Measurements from ENCODE around the gene ASCL3.
A peak's percentile ranks its signal among the peaks of the same experiment; 100 is the strongest.
"Not testable (repeated sequence)": the region's sequence is repeated elsewhere in the genome, so short reads cannot be mapped to it uniquely, and the experiment has no call there.

Gene ASCL3, protein sequence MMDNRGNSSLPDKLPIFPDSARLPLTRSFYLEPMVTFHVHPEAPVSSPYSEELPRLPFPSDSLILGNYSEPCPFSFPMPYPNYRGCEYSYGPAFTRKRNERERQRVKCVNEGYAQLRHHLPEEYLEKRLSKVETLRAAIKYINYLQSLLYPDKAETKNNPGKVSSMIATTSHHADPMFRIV

GRCh38 chr11:8942518-8943066 is at the start of gene ASCL3:
ASCL3 (minus strand) TSS chr11:8943016; CDS start chr11:8938161, 4,855 bp downstream.
- DNase-seq = no peak

GRCh38 chr11:8989453-8989852 is 46.6 kb upstream of the ASCL3 start:
- DNase-seq = no peak

DNA sequence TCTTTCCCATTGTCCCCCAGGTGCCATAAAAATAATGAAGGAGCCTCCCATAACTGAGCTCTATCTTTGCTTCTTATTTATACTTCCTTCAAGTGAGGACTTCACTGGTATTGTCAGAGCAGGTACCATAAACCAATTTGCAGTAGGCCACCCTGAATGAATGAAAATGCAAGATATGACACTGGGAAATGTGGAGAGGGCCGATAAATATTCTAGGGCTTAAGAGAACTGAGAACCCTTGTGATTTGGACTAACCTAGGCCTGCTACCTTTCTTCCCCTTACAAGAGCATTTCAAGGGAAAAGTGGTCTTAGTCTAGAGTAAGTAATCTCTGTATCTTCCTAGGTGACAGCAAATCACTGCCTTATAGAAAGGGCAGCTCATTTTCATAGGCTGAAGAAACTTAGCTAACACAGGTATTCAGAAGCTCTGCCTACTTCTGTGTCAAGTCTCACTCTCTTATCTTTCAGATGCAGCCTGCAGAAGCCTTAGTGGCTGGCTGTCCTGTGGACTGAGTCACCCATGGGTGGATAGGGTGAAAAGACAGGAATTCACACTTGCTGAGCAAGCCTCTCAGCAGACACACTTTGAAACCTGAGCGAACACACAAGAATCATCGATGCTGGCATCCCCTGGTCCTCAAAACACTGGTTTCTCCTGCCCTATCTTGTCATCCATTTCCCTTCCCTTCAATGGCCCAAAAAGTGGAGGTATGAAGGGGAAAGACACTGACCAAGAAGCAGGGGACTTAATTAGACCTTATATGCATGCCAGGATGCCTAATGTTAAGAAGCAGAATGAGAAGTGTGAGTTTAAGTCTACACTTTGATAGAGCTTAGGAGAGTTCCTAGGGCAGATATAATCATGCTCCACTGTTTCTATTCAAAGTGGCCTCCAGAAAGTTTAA is 45.8 kb upstream of the ASCL3 start:
- no peak for DNase-seq

DNA sequence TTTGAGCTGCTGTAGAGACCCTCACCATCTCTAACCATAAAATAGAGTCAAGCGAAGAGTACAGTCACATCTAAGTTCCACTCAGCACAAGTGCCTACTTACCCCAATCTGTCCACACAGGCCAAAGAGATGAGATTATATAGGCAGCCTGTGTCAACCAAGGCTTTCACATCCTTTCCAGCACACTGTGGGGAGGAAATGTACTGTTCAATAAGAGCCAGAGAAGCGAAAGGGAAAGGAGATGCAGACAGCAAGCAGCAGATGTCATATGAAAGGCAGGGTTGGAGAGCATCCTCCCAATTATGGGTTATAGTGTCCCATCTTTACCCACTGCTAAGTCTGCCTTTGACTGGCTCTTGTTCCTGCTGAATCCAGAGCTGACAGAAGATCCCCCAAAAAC is 44.6 kb upstream of the ASCL3 start:
- DNase-seq = no peak

- not testable (repeated sequence) for DNase-seq
Measured at GRCh38 chr11:8986772-8987171, 44.0 kb upstream of the ASCL3 start.

GRCh38 chr11:8985462-8985861 is 42.6 kb upstream of the ASCL3 start:
- no peak for DNase-seq

- DNase-seq = peak; percentile 26
Measured at GRCh38 chr11:8983552-8983951, 40.7 kb upstream of the ASCL3 start.

GRCh38 chr11:8980485-8980884 is 37.7 kb upstream of the ASCL3 start:
- DNase-seq = no peak

DNA sequence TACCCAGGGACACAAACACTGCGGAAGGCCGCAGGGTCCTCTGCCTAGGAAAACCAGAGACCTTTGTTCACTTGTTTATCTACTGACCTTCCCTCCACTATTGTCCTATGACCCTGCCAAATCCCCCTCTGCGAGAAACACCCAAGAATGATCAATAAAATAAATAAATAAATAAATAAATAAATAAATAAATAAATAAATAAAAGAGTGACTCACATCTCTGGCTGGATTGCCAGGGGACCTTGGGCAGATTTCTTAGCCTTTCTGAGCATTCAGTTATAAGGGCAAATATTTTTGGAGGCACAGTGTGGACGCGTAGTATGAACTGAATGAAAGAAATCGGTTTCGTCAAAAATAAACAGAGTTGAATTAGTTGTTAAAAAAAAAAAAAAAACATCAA is 36.5 kb upstream of the ASCL3 start:
- DNase-seq = not testable (repeated sequence)

- no peak for DNase-seq
Measured at GRCh38 chr11:8973121-8973520, 30.3 kb upstream of the ASCL3 start.

DNA sequence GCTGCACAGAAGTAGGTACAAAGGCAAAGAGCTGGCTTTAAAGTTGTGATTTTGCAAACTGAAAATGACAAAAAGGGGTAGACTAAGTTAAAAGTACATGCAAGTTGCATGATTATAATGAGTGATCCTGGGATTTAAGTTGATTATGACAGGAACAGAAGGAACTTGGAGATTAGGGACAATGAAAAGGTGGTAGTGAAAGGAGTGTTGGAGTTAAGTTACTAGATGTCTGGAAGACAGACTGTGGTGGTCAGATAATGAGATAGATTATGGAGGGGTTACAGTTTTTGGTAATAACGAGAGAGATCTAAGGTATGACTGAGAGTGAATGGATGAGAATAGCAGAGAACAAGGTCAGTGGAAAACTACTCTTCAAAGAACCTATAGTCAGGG is 29.1 kb upstream of the ASCL3 start:
- DNase-seq = no peak

DNA sequence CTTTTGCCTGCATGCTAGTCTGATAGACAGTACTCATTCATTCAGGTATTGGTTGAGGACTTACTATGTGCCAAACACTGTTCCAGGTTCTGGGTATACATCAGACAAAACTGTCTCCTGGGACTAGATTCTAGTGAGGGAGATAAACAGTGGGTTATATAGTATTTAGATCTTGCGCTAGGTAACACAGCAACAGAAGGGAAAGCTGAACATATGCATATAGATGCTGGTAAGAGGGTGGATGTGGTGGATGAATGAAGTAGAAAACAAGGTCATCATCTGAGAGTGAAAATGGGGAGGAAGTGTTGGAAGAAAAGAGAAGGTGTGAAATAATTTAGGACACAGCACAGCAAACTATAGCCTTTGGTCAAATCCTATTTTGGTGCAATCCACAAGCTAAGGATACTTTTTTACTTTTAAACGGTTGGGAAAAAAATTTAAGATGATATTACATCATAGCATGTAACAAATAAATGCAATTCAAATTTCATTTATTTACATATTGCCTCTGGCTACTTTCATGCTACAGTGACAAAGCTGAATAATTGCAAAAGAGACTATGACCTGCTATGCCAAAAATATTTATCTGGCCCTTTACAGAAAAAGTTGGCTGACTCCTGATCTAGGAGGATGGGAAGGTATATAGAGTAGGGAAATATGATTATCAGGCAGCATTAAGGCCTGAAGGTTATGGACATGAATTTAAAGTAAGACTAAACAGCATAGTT is 28.5 kb upstream of the ASCL3 start:
- no peak for DNase-seq

DNA sequence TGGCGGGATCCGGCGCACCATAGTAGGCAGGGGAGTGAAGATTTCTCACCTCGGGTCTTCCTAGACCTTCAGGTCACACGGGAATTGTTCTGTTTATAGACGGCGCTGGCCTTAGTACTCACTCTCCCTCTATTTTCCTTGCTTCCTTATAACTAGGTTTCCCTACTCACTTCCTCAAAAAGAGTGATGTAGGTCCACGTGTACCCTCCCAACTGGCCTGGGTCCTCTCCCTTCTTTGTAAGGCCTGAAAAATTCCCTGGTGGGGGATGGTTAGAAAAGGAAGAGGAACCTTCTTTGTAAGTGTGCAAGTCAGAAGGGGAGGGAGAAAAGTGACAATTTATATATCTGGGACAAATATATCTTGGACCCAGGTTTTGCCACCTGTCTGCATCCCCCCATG is 24.4 kb upstream of the ASCL3 start:
- DNase-seq = no peak

DNA sequence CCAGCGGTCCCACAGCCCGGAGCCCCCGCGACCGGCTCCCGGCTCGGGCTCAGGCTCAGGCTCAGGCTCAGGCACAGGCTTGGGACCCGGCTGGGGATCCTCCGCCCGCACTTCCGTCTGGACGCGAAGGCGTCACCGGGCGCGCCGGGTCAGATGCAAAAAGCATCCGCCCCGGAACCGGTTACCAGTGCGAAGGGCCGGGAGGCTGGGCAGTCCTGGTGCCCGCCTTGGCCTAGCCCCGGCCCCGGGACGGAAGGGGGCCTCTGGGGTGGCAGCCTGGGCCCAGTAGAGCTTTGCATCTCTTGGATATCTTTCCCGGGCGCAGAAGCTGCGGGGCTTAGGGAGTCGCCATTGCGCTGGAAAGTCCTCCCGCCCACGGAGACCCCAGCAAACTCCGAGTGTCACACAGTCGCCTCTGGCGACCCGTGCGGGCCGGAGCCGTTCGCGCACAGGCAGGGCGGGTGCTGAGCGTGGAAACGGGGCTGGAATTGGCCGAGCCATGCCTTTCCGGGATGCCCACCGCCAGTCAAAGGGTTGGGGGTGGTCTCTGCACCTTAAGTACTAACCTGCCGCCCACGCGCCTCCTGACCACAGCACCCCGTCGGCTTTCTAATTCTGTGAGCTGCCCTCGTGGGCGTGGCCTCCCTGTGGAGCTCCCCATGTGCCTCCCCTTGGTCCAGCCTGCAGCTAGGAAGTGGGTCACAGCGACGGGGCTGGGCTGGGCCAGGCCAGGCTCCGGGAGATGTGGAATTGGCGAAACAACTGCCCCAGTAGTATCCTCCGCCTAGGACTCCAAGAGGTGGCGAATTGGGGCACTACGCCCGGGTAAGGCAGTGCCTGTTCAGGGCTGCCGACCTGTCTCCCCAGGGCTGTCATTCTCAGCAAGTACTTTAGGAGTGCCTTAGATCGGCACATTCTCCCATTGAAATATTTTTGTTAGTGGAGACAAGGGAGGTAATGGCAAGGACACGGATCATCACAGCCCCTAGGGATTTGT is 21.8 kb upstream of the ASCL3 start, which contains the start of gene TMEM9B:
TMEM9B (minus strand) TSS at position 119 of the 997 bp plus-strand sequence. CDS start 129 bp downstream, outside the sequence.
- DNase-seq = peak; percentile 88

- DNase-seq = peak; percentile 85
Measured at GRCh38 chr11:8963569-8964323, 20.9 kb upstream of the ASCL3 start.

DNA sequence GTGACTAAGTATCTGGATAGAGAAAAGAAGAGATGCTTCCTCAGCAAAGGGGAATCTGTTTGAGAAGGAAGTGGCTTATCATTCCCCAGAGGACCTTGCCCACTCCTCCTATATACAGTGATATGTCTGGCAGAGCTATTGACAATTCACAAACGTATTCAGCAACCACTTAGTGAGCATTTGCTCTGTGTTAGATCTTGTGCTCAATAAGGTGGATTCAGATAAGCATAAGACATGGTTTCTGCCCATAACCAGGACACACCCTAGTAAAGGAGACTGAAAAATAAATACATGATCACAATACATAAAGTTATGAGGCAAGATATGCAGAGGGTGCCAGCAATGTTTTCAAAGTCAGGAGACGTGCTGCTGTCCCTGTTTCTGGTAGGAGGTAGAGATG is 20.0 kb upstream of the ASCL3 start:
- no peak for DNase-seq

- no peak for DNase-seq
Measured at GRCh38 chr11:8961401-8961800, 18.6 kb upstream of the ASCL3 start.

- DNase-seq = peak; percentile 21
Measured at GRCh38 chr11:8959546-8960166, 16.8 kb upstream of the ASCL3 start.

DNA sequence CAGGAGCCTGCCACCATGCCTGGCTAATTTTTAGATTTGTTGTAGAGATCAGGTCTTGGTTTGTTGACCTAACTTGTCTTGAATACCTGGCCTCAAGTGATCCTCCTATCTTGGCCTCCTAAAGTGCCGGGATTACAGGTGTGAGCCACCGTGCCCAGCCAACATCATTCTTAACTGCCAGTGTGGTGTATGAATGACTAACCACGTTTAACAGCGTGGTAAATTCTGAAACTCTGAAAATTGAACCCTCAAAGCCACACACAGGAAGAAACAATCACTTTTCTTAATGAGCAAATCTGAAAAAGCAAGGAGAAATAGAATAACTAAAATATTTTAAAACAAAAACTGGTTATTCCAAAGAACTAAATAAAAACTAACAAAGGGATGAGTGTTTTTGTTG is 14.0 kb upstream of the ASCL3 start:
- DNase-seq = peak; percentile 10

GRCh38 chr11:8948886-8949285 is 6.1 kb upstream of the ASCL3 start:
- DNase-seq = no peak

Measured in activated CD4-positive, alpha-beta T cell treated with anti-CD3 and anti-CD28 coated beads for 48 hours (primary cell).